ENCODE measurements around the gene MT1HL1. TPM values are rescaled to one million over a fixed set of nuclear protein-coding genes. Genes with fewer than 3 reads are reported as not detected.

The MT1HL1 gene
- total RNA-seq, 1 experiment from 2014 or later = not detected

GRCh38 chr1:236983818-236984217 is 20.4 kb downstream of the MT1HL1 start:
- Histone ChIP-seq H3K14ac (ENCODE audit: insufficient read depth, low read length) (no peak overlapping the region), H2BK5ac (ENCODE audit: insufficient read length, low read length) (no peak overlapping the region), H2BK120ac (ENCODE audit: low read depth, low read length, poor library complexity, severe bottlenecking) (no peak overlapping the region), H2BK20ac (ENCODE audit: low read depth, low read length, poor library complexity, severe bottlenecking) (no peak overlapping the region), H3K79me2 (ENCODE audit: insufficient read depth, low read length) (no peaks in the 10 kb centered on the region), H3T11ph (ENCODE audit: low read length) (no peak overlapping the region), H3K4me1 (ENCODE audit: insufficient read depth, low read length) (no peaks in the 10 kb centered on the region), H3K79me1 (ENCODE audit: insufficient read depth, low read depth, low read length, poor library complexity, severe bottlenecking) (no peaks in the 10 kb centered on the region), H3K56ac (ENCODE audit: insufficient read length, low read depth, low read length) (no peak overlapping the region), H3K9ac (ENCODE audit: extremely low read depth, insufficient read length, low read length) (no peak overlapping the region), H2AK5ac (ENCODE audit: insufficient read length, low read length) (no peak overlapping the region), H4K5ac (ENCODE audit: insufficient read length, low read depth, low read length) (no peak overlapping the region), H3K9me3 (ENCODE audit: control insufficient read depth, low read depth, low read length) (no peaks in the 10 kb centered on the region), H2BK15ac (ENCODE audit: low read depth, low read length) (no peak overlapping the region), H3K27ac (ENCODE audit: insufficient read length, low read depth, low read length) (no peak overlapping the region), H3K23ac (ENCODE audit: insufficient read length, low read depth, low read length) (no peak overlapping the region), H3K18ac (ENCODE audit: insufficient read length, low read depth, low read length) (no peak overlapping the region), H3K4me2 (ENCODE audit: insufficient read depth, insufficient read length, low read length) (no peak overlapping the region), H2AFZ (ENCODE audit: low read length) (no peak overlapping the region), H2BK12ac (ENCODE audit: insufficient read length, low read depth, low read length) (no peak overlapping the region), H4K8ac (replicated peaks; ENCODE audit: insufficient read length, low read depth, low read length) (no peak overlapping the region), H3K4ac (ENCODE audit: low read depth, low read length) (no peak overlapping the region), H4K20me1 (ENCODE audit: control insufficient read depth, insufficient read depth, insufficient read length) (no peaks in the 10 kb centered on the region), H3K23me2 (ENCODE audit: insufficient read length, low read depth, low read length, poor library complexity, severe bottlenecking) (no peaks in the 10 kb centered on the region), H4K91ac (ENCODE audit: insufficient read length, low read depth, low read length) (no peak overlapping the region), H3K27me3 (ENCODE audit: insufficient read depth, low read length) (no peaks in the 10 kb centered on the region)
- TF ChIP-seq, protein P1, sequence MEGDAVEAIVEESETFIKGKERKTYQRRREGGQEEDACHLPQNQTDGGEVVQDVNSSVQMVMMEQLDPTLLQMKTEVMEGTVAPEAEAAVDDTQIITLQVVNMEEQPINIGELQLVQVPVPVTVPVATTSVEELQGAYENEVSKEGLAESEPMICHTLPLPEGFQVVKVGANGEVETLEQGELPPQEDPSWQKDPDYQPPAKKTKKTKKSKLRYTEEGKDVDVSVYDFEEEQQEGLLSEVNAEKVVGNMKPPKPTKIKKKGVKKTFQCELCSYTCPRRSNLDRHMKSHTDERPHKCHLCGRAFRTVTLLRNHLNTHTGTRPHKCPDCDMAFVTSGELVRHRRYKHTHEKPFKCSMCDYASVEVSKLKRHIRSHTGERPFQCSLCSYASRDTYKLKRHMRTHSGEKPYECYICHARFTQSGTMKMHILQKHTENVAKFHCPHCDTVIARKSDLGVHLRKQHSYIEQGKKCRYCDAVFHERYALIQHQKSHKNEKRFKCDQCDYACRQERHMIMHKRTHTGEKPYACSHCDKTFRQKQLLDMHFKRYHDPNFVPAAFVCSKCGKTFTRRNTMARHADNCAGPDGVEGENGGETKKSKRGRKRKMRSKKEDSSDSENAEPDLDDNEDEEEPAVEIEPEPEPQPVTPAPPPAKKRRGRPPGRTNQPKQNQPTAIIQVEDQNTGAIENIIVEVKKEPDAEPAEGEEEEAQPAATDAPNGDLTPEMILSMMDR (conservative IDR thresholded peaks at IDR 0.05) = no peak
- Mint-ChIP-seq H3K4me3 (no peak overlapping the region), H3K9me3 (peaks cover 5 to 10% of the 10 kb centered on the region in 2 experiments; a peak in 3 of 5 replicates), H3K36me3 (ENCODE audit: insufficient read depth in 1 of 3, low read depth in 3 of 3) (peaks cover 0 to 2% (median 0%) of the 10 kb centered on the region in 3 experiments; a peak in 2 of 7 replicates), H3K4me1 (peaks cover 3 to 6% of the 10 kb centered on the region in 2 experiments), H3K27me3 (ENCODE audit: low read depth) (peaks cover 5% of the 10 kb centered on the region), H3K27ac (no peak overlapping the region)
- DNase-seq = no peak
